ENCODE results near the gene SEMA7A.

SEMA7A gene

DNA sequence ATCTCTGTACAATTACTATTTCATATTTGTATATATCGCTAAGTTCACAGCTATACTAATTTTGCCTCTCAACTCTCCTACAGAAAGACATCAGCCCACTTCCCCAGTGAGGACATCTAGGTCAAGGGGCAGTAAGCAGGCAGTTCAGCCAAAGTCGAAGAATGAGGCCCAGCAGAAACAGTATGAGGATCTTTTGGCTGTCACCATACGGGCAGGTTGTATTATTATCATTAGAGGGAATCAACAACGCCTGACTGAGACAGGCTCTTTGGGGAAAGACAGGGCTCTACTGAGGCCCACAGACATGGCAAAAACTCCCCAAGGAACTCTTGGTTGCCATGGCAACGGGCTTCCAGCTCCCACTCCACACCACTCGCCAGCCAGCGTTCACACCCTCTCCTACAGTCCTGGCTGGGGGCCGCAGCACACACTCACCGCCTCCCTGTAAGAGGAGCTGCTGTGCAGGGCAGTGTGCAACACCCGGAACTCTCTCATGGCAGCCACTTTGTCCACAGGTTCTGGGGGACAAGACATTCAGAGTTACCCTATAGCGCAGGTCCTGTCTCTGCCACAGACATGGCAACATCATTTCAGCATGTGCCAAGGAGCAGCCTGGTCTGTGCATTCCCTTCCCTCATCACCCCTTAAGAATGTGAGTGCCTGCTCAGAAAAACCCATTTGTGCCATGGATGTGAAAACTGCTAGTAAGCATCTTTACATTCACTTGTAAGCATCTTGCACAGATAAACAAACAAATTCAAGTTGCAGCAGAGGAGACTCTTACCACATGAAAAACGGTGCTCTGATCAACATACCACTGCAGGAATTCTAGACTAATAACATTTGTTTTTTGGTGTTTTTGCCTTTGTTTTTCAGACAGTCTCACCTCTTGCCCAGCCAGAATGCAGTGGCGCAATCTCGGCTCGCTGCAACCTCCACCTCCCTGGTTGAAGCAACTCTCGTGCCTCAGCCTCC, 18.4 kb upstream of the SEMA7A start:
- no peak for DNase-seq (ENCODE audit: low read depth, low spot score)

DNA sequence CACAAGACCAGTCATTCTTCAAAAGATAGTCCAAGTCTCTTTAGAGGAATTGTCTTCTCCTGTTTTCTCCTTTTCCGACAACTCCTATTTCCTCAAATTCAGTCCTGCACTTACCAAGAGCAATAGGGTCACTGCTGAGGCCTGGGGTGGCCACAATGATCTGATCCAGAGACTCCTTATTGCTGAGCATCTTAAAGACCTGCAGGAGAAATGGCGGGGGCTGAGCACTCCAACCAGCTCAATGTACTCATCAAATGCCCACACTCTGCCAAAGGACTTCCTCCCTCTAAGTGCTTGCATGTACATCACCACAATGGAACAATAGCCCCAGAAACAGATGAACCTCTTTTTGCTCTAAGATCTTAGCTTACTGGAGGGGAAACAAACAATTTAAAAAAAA, 17.6 kb upstream of the SEMA7A start:
- DNase-seq (ENCODE audit: low read depth, low spot score) = no peak

DNA sequence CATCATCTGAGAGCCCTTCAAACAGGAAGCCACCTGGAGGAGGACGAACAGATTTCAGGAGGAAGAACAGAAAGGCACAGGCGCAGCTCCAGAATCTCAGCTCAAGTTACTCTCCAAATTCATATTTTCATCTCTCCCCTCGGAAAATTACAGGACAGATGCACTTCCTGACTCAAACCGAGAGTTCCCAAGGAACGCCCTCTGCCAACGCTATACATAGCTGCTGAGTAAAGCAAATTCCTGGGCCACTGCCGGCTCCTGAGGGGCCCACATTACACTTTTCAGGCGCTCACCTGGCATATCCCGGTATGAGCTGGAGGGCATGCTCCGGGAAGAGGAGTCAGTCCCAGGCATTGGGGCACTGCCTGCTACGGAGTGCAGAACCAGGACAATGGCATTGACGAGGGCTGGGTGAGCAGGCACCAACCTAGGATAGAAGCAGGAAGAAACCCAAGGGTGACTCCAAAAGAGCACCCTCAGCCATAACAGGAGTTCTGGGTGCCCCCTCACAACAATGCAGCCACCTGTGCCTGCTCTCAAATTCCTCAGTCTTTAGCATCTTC, 16.0 kb upstream of the SEMA7A start:
- DNase-seq (ENCODE audit: low read depth, low spot score) = no peak

DNA sequence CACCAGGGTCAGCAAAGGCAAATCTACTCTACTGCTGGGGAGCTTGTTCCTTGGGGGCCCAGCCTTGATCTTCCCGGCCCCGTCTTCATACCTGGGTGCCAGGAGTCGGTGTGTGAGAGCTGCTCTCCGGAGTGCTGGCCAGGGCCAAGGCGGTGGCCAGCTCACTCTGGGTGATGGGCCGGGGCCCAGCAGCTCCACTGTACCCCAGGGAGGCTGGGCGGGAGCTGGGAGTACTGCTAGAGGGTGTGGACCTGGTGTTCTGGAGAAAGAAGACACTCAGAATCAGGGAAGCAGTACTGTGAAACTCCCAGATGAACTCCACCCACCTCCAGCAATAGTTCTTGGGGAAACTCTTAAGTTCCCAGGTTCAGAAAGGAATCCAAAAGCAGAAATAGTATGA, 15.3 kb upstream of the SEMA7A start:
- no peak for DNase-seq (ENCODE audit: low read depth, low spot score)

DNA sequence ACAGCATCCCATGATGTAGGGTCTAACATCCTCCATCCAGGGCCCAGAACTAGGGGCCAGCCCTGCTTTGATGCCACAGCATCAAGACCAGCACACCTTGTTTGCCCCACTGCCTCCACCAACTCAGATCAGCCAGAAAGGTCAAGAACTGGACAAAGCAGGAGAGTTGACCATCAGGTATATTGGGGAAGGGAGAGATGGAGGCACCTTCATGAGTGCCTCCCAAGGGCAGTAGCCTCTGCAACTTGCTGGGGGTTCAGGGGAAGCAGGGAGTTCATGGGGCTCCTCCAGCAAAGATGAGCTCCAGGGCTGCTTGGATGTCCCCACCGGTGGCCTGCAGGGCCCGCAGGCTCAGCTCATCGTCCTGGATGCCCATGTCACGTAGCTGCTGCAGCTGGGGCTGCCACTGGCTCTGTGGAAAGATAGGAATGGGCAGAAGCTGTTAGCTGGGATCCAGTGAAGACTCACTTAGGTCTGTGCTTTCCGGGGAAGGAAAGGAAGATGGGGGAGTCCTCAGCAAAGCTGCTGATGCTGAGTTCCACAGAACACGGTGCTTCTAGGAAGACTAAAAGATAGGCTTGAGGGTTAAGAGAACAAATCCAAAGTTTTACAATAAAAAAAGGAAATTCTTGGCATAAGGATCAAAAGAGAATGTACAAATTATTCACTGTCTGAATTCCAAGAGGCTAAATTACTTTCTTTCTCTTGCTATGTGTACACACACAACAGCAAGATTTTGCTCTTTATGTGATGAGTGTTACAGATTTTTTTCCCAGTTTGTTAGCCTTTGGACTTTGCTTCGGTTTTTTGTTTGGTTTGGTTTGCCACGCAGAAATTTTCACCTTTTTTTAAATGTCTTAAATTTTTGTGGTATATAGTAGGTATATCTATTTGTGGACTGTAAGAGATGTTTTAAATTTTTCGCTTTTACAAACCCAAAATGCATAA, 12.3 kb upstream of the SEMA7A start:
- no peak for DNase-seq (ENCODE audit: low read depth, low spot score)

DNA sequence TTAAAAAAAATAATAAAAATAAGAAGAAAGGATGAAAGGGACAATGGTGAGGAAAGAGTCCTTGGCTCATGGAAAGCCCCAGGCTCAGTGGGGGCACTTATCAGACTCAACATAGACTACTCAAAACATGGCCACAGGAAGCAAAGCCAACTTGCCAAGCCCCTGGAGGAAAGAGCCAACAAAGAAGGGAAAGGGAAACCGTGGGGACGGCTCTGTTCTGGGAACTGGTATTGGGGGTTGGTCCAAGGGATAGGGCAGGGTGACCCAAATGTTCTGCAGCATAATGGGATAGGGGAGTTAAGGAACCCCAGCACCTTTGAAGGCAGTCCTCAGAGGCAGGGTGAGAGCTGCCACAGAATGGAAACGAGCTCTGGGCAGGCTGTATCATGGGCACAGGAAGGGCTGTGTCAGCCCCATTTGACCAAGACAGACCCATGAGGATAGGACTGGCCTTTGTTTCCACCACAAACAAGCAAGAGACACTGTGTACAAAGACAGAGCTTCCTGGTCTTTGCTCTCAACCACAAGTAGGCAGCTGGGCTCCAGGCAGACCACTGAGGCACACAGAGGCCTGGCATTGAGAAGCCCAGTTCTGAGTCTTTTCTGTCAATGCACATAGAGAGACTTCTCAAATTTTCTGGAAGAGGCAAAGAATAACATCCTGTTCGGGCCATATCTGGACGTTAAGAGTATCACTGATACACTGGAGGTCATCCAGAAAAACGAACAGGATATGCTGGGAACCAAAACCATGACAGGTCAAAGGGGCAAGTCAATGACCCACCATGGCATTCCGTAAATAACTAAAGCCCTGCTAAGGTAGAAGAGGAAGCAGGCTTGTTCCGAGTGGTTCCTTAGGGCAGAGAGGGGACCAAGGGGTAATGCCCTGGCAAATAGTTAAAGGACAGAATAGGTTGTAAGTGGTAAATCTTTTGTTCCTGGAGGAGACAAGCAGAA, 10.6 kb upstream of the SEMA7A start:
- no peak for DNase-seq (ENCODE audit: low read depth, low spot score)

DNA sequence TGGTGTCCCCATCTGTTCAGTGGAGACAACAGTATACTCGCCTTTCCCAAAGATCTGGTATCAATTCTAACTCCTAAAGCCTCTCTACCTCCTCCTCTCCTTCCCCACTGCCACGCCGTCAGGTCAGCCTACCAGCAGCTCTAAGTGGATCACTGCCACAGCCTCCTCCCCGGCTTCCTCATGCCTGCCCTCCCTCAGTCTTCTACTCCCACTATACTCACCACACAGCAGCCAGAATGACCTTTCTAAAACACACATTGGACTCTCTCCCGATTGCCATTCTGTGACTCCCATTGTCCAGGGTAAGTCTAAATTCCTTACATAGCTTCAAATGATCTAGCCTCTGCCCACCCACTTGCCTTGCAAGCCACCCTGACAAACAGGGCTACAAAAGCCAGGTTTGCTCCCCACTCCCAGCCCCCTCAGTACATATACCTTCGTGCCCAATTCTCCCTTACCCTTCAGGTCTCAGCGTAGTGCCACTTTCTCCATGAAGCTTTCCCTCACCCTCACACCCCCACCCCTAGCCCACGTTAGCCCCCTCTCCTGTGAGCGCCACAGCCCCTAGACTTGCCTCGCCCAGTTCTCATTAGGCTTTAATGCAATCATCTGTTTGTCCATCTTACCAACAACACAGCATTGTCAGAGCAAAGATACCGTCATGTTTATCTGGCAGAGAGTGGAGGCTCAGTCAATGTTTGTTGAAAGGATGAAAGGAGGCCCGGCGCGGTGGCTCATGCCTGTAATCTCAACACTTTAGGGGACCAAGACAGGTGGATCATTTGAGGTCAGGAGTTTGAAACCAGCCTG, 9.5 kb upstream of the SEMA7A start:
- DNase-seq (ENCODE audit: low read depth, low spot score) = no peak

DNA sequence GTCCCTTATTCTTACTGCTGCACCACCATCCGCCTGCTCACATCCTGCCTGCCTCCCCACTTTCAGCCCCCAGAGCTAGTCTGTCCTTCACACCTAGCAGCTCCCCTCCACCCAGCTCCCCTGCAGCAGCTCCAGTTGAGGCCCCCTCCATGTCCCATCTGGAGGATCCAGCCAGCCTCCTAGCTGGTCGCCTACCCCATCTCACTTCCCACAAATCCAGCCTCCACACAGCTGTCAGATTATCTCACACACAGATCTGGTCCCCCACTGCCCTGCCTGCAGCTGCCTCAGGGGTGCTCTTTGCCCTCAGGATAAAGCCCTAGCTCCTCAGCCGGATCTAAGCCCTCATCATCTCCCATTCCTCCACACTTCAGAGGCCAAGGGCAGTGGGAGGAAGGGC, 8.8 kb upstream of the SEMA7A start:
- DNase-seq (ENCODE audit: low read depth, low spot score) = no peak

DNA sequence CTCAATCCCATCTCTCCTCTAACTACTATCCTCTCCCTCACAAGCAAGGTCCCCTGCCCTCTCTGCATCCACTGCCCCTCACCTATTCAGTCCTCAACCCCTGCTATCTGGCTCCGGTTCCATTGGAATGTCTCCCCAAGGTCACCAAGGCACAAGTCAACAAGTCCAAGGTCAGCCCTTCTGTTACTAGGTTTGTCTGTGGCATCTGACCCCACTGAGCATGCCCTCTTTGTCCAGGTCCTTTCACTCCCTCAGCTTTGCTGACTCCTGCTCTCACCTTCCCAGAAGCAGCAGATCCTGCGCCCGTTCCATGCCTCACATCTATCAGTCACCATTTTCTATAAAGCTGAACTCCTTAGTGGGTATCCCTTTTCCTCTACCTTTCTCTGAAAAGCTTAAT, 8.3 kb upstream of the SEMA7A start:
- no peak for DNase-seq (ENCODE audit: low read depth, low spot score)

DNA sequence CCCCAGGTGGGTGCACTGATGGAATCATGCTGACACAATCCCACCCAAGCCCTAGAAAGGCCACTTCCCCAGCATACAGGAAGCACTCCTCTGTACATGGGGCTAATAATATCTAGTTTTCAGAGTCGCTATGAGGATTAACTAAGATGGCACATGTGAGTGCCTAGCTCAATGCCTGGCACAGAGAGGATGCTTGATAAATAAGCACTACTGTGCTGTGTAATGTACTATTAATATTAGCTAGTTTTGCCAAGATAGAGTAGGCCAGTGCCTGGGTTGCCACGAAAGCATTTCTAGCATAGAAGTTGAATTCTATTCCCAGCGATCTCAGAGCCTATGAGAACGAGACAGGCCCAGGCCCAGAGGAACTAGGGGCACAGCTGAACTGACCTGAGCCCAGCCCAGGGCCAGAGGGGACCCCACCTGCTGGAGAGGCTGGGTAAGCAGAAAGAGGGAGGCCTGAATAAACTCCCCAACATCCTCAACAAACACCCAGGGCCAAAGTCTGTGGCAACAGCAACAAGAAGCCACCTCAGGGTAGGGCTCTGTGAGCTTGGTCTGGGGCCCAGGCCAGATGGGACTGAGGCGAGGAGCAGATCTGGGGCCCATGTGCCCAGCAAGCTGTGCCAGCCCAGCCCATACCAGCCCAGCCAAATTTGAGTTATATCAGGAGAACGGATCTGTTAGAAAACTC, 7.6 kb upstream of the SEMA7A start:
- no peak for DNase-seq (ENCODE audit: low read depth, low spot score)

DNA sequence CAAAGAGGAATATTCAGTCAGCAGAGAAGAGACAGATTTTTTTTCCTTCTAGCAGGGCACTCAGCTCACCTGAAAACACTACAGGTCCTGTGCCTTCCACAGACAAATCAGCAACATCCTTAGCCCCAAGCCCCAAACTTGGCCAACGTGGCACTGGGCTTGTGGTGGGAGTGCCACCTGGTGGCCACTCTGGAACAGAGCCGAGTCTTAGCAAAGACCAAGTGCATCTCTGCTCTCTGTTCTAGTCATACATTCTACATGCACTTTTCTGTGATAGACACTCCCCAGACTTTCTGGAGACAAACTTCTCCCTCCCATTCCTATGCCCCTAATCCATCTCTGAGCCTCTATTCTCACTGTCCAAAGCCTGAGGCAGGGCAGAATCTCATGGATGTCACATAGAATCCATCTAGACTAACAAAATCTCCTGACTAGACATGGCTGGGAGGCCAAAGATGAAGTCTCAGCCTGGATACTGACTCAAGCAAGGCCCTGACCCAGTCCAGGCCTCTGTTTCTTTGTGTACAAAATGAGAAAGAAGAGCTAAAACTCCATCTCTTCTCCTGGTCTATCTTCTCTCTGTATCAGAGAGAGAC, 5.1 kb upstream of the SEMA7A start:
- DNase-seq (ENCODE audit: low read depth, low spot score) = peak; percentile 82

DNA sequence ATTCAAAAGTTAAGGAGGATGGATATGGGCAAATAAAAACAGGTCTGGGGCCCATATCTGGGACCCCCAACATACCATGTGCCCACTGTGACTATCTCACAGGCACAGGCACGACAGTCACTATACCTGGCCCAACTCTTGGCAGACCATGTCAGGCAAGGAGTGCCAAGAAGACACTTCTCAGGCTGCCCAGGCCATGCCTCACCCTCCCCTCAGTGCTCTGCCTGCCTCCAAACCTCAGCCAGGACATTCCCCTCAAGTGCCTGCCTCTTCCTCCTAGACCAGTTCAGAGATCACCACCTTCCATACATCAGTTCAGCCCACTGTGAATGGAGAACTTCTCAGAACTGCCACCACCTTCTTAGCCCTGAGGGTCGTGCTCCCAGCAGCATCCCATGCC, 4.4 kb upstream of the SEMA7A start:
- no peak for DNase-seq (ENCODE audit: low read depth, low spot score)

DNA sequence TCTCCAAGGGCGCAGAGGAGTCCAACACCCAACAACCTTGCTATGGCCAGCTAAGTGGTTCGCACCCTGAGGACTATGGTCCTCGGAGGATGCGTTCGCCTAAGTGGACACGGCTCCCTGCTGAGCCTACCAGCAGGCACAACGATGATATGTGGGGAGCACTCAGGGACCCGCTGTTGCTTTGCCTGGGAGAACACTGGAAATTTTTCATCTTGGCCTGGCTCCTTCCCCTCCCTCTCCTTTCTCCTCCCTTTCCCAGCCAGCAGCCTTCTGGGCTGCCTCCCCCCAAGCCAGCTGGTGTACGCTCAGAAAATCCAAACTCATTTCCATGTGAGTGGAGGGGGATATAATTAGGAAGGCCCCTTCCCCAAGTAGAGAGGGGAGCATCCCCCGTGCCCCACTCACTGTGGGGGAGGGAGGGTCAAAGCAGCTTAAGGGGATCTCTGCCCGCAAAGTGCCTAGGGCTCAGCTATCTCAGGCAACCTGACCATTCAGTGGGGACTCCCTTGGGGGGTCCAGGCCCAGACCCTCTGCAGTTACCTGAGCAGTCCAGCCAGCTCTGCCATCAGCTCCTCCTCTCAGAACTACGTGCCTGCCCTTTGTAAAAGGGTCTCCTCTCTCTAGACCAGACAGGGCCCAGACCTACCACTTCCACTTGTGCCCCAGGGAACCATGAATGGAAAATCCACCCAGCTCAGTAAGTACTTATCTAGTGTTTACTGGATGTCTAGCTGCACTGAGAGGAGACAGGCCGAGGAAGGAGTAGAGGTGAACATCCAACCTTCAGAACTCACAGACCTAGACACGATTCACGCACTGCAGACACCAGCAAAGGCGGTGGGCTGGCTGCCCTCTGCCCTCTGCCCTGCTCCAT, 742 bp upstream of the SEMA7A start:
- no peak for DNase-seq (ENCODE audit: low read depth, low spot score)

DNA sequence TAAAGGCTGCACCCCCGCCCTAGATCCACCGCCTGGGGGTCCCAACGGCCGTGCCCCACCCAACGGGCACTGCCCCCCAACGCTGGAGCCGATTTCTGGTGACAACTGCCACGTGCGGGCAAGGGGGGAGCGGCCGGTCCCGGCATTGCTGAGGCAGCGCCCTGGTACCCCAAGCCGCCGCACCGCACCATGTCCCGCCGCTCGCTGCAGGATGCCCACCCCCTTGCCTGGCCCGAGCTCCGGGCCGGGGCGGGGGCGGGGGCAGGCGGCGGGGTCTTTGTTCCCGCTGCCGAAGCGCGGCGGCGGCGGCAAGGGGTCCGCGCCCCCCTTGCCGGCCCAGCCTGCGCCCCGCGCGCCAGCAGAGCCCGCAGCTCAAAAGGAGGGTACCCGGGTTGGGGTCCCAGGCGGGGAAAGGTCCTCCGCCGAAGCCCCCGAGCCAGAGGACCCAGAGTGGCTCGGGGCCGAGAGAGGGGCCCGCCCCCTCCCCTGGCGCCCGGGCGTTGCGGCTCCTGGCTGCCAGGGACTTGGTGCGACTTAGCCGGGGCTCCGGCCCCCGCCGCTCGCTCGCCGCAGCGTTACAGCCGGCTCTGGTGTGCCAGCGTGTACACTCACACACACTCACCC, 678 bp downstream of the SEMA7A start:
- peak; percentile 49 for DNase-seq (ENCODE audit: low read depth, low spot score)

DNA sequence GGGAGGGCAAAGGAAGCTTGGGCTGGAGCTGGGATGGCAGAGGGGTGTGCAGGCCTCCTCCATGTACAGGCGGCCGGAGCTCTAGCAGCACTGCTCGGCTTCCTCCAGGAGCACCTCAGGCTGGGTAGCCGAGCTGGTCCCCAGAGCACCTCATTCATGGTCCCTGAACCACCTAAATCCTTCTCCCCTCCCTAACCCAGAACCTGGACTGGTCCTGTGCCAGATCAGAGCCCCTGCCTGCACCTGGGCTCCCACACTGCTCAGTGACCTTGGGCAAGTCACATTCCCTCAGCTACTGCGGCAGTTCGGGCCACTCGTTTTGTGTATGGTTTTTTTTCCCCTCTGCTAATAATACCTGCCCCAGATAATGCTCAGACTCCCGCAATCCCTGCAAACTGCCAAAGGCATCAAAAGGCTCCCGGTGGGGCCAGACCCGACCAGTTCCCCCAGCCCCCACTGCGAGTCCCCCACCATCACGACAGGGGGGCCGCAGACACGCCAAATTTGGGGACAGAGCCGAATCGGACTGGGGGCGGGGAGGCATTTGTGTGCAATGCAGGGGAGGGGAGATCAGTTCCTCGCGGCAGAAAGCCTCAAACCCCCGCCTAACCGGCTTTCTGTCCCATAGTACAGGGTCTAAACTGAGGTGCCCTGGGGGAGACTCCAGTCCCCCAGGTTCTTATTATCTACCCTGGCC, 1.3 kb downstream of the SEMA7A start:
- no peak for DNase-seq (ENCODE audit: low read depth, low spot score)

DNA sequence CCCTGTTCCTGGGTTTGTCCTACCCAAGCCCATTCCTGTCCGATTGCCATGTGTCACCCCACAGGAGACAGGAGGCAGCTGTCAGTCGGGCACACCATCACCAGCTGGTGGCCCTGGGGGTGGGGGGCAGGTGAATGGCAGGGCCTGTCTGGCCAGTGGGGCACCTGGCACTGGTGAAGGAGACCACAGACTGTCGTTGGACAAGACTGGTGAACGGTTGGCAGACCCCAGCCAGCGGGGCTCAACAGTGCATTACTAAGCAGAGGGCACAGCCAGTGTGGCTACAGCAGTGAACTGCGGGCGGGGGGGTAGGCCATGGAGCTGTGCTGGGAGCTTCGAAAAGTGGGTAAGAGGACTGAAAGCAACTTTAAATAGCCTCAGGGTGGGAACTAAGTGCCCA, 2.1 kb downstream of the SEMA7A start:
- no peak for DNase-seq (ENCODE audit: low read depth, low spot score)

DNA sequence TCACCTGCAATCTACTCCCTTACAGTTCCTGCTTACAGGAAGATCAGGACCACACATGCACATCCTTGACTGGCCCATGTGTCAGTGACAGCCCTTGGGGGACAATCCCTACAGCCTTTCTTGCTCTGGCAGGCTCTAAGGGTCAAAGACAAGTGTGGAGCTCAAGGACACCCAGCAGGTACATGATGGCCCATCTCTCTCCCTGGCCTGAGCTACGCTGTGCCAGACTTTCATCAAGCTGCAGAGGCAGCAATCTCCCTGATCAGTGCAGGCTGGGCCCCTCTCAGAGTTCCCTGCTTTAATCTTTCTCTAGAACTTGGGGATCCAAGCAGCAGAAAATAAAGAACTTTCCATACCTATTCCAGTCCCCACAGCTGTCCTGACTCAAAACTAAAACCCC, 2.6 kb downstream of the SEMA7A start:
- no peak for DNase-seq (ENCODE audit: low read depth, low spot score)
